ENCODE measurements around the gene DDIT4. TPM values are rescaled to one million over a fixed set of nuclear protein-coding genes. Genes with fewer than 3 reads are reported as not detected.

The DDIT4 gene
- polyA plus RNA-seq, 1 donor from 2014 or later, result 29.9 TPM

DNA sequence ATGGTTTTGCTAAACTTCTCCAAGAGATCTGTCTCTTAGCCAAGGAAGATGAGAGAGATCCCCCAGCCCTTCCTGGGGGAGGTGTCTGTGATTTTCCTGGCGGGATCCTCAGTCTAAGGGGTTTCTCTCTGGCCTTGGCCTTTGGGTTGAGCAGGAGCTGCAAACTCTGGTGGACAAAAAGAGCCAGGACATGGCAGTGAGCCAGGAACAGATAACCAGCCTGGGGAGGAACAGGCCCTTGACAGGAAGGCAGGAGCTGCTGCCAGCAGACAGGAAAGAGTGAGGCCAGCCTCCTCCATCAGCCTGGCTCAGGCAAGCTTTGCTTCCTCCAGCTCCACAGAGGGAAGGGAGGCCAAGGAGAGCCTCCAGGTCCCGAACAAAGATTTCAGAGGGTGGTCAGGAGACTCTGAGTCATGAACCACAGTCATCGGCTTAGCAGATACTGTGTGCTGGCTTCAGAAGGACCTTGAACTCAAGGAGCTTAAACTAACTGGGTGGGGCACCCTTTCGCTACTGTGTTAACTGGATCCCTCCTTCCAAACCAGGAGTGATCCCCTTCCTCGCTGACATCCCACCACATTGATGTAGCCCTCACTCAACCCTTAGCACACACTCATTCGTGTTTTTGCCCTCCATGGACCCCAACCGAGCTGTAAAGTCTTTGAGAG, 34.7 kb downstream of the DDIT4 start:
- H2AFZ ChIP-seq (ENCODE audit: low read depth, low read length), result no peak overlapping the region
- no peak overlapping the region for H3K4me2 ChIP-seq (ENCODE audit: low read length)
- no peak overlapping the region for H3K4me3 ChIP-seq (ENCODE audit: low read length)
- TF ChIP-seq MXI1 (conservative IDR thresholded peaks at IDR 0.05; ENCODE audit: poor library complexity, severe bottlenecking), result no peak
- TF ChIP-seq, protein P1, sequence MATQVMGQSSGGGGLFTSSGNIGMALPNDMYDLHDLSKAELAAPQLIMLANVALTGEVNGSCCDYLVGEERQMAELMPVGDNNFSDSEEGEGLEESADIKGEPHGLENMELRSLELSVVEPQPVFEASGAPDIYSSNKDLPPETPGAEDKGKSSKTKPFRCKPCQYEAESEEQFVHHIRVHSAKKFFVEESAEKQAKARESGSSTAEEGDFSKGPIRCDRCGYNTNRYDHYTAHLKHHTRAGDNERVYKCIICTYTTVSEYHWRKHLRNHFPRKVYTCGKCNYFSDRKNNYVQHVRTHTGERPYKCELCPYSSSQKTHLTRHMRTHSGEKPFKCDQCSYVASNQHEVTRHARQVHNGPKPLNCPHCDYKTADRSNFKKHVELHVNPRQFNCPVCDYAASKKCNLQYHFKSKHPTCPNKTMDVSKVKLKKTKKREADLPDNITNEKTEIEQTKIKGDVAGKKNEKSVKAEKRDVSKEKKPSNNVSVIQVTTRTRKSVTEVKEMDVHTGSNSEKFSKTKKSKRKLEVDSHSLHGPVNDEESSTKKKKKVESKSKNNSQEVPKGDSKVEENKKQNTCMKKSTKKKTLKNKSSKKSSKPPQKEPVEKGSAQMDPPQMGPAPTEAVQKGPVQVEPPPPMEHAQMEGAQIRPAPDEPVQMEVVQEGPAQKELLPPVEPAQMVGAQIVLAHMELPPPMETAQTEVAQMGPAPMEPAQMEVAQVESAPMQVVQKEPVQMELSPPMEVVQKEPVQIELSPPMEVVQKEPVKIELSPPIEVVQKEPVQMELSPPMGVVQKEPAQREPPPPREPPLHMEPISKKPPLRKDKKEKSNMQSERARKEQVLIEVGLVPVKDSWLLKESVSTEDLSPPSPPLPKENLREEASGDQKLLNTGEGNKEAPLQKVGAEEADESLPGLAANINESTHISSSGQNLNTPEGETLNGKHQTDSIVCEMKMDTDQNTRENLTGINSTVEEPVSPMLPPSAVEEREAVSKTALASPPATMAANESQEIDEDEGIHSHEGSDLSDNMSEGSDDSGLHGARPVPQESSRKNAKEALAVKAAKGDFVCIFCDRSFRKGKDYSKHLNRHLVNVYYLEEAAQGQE (IDR thresholded peaks at IDR 0.05; ENCODE audit: borderline replicate concordance), result no peak
- TF ChIP-seq, protein P2, sequence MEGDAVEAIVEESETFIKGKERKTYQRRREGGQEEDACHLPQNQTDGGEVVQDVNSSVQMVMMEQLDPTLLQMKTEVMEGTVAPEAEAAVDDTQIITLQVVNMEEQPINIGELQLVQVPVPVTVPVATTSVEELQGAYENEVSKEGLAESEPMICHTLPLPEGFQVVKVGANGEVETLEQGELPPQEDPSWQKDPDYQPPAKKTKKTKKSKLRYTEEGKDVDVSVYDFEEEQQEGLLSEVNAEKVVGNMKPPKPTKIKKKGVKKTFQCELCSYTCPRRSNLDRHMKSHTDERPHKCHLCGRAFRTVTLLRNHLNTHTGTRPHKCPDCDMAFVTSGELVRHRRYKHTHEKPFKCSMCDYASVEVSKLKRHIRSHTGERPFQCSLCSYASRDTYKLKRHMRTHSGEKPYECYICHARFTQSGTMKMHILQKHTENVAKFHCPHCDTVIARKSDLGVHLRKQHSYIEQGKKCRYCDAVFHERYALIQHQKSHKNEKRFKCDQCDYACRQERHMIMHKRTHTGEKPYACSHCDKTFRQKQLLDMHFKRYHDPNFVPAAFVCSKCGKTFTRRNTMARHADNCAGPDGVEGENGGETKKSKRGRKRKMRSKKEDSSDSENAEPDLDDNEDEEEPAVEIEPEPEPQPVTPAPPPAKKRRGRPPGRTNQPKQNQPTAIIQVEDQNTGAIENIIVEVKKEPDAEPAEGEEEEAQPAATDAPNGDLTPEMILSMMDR (IDR thresholded peaks at IDR 0.05; ENCODE audit: poor library complexity, severe bottlenecking), result no peak
- no peak for TF ChIP-seq RAD21 (conservative IDR thresholded peaks at IDR 0.05)
- no peak for TF ChIP-seq TAF1 (IDR thresholded peaks at IDR 0.05; ENCODE audit: low read depth)
- no peak for TF ChIP-seq EZH2 (IDR thresholded peaks at IDR 0.05; ENCODE audit: borderline replicate concordance, insufficient read depth, low read length, poor library complexity, severe bottlenecking)
- TF ChIP-seq SMC3 (conservative IDR thresholded peaks at IDR 0.05; ENCODE audit: poor library complexity), result no peak
- TF ChIP-seq EP300 (conservative IDR thresholded peaks at IDR 0.05; ENCODE audit: poor library complexity, severe bottlenecking), result no peak
- TF ChIP-seq POLR2AphosphoS5 (IDR thresholded peaks at IDR 0.05), result no peak
- H3K9ac ChIP-seq (ENCODE audit: low read length), result no peak overlapping the region
- H3K27me3 ChIP-seq (ENCODE audit: insufficient read depth, low read depth, low read length), result no peaks in the 10 kb centered on the region
- no peaks in the 10 kb centered on the region for H3K9me2 ChIP-seq (ENCODE audit: insufficient read depth, low read length)
- H3K36me3 ChIP-seq (ENCODE audit: insufficient read depth, low read length), result no peaks in the 10 kb centered on the region
- H3K9me3 ChIP-seq (ENCODE audit: low read length), result no peaks in the 10 kb centered on the region
- no peak overlapping the region for H3K27ac ChIP-seq (ENCODE audit: low read length)
- no peaks in the 10 kb centered on the region for H3F3A ChIP-seq (ENCODE audit: insufficient read depth, low read length, poor library complexity, severe bottlenecking)
- H4K20me1 ChIP-seq (ENCODE audit: insufficient read depth), result no peaks in the 10 kb centered on the region
- H3K79me2 ChIP-seq (replicated peaks; ENCODE audit: insufficient read depth, low read length), result no peaks in the 10 kb centered on the region

DNA sequence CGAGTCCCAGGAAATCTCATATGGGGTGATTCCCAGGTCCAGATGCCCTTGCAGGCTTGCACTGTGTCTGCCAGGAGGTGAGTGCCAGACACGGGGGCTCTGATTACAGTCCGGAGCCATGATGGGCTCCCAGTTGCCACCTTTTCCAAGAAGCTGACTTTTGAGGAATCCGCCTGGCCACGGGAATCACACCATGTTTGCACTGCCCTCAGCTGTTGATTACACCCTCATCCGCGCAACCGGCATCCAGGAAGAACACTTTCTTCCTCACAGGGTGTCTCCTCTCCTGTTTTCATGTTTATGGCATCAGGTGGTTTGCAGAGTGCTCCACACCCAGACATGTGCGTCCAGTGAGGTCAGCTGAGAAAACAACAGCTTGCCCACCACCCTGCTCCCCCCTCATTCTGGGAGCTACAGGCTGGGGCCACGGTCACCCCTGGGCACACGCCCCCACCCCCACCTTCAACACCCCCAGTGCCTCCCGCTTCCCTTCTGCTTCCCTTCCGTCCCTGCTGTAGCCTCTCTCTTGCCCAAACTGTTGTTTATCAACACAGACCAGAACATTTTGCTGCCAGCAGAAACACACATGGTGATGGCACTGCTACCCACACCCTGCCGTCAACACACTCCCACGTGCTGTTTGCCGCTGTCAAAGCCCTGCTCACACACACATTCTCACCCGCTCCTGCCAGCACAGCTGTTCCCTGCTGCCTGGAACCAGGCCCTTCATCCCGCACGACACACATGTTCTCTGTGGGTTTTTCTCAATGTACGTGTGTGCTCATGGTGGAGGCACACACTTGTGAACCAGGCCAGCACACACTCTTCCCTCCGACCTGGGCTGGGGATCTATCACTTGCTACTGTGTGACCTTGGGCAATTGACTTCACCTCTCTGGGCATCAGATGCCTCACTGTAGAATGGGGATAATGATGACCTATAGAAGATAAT, 35.8 kb downstream of the DDIT4 start:
- no peak overlapping the region for H3K27ac ChIP-seq (ENCODE audit: low read length)
- no peaks in the 10 kb centered on the region for H3K36me3 ChIP-seq (ENCODE audit: insufficient read depth, low read length)
- no peak overlapping the region for H3K4me3 ChIP-seq (ENCODE audit: low read length)
- H3K4me2 ChIP-seq (ENCODE audit: low read length), result no peak overlapping the region
- H3K9me3 ChIP-seq (ENCODE audit: low read length), result no peaks in the 10 kb centered on the region
- no peak overlapping the region for H3K9ac ChIP-seq (ENCODE audit: low read length)
- no peaks in the 10 kb centered on the region for H3K27me3 ChIP-seq (ENCODE audit: insufficient read depth, low read depth, low read length)
- no peaks in the 10 kb centered on the region for H3F3A ChIP-seq (ENCODE audit: insufficient read depth, low read length, poor library complexity, severe bottlenecking)
- H4K20me1 ChIP-seq (ENCODE audit: insufficient read depth), result no peaks in the 10 kb centered on the region
- no peaks in the 10 kb centered on the region for H3K9me2 ChIP-seq (ENCODE audit: insufficient read depth, low read length)
- no peaks in the 10 kb centered on the region for H3K79me2 ChIP-seq (replicated peaks; ENCODE audit: insufficient read depth, low read length)
- no peak overlapping the region for H2AFZ ChIP-seq (ENCODE audit: low read depth, low read length)
- TF ChIP-seq, protein P2 (IDR thresholded peaks at IDR 0.05; ENCODE audit: poor library complexity, severe bottlenecking), result no peak
- TF ChIP-seq POLR2AphosphoS5 (IDR thresholded peaks at IDR 0.05), result no peak
- TF ChIP-seq EP300 (conservative IDR thresholded peaks at IDR 0.05; ENCODE audit: poor library complexity, severe bottlenecking), result no peak
- TF ChIP-seq EZH2 (IDR thresholded peaks at IDR 0.05; ENCODE audit: borderline replicate concordance, insufficient read depth, low read length, poor library complexity, severe bottlenecking), result no peak
- TF ChIP-seq, protein P1 (IDR thresholded peaks at IDR 0.05; ENCODE audit: borderline replicate concordance), result no peak
- TF ChIP-seq SMC3 (conservative IDR thresholded peaks at IDR 0.05; ENCODE audit: poor library complexity), result no peak
- TF ChIP-seq TAF1 (IDR thresholded peaks at IDR 0.05; ENCODE audit: low read depth), result no peak
- TF ChIP-seq MXI1 (conservative IDR thresholded peaks at IDR 0.05; ENCODE audit: poor library complexity, severe bottlenecking), result no peak
- TF ChIP-seq RAD21 (conservative IDR thresholded peaks at IDR 0.05), result no peak

All from neural cell (in vitro differentiated cells).